ENCODE measurements around the gene GOLGA6L7.

DNA sequence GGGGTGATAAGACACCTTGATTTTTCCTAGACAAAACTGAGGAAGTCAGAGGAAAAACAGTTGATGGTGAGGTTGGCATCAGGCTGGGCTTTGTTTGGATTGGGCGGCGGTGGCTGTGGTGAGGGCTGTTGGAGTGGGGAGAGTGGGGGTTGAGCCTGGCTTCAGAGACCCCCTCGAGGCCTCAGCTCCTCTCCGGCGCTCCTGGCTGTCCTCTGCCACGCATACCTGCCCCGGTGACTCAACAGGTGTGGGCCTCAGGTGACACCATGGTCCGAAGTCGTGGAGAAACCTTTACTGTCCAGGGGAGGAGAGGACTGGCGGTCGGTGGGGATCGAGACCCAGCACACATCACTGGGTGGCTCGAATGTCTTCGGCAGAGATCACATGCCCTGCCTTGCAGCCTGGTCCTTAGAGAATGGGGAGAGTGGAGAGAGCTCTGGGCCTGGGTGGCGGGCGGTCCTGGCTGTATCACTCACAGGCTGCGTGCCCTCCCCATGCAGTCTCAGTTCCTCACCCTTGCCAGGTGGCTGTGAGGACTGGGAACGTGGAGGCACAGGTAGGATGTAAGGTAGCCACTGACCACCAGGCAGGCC, 40.0 kb upstream of the GOLGA6L7 start:
- TF ChIP-seq, protein P1, sequence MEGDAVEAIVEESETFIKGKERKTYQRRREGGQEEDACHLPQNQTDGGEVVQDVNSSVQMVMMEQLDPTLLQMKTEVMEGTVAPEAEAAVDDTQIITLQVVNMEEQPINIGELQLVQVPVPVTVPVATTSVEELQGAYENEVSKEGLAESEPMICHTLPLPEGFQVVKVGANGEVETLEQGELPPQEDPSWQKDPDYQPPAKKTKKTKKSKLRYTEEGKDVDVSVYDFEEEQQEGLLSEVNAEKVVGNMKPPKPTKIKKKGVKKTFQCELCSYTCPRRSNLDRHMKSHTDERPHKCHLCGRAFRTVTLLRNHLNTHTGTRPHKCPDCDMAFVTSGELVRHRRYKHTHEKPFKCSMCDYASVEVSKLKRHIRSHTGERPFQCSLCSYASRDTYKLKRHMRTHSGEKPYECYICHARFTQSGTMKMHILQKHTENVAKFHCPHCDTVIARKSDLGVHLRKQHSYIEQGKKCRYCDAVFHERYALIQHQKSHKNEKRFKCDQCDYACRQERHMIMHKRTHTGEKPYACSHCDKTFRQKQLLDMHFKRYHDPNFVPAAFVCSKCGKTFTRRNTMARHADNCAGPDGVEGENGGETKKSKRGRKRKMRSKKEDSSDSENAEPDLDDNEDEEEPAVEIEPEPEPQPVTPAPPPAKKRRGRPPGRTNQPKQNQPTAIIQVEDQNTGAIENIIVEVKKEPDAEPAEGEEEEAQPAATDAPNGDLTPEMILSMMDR (IDR thresholded peaks at IDR 0.05) = no peak
- TF ChIP-seq EZH2 (IDR thresholded peaks at IDR 0.05; ENCODE audit: borderline replicate concordance, insufficient read depth, low read depth, low read length, poor library complexity, severe bottlenecking) = no peak

All from B cell (primary cell).